HCT116 (cell line): Measurements from ENCODE around the gene KRT77.

Experiments
- EZH2 ChIP-seq: fragments of 200-600 bp; sonication (generic); IDR thresholded peaks from 2 replicates; pipeline ENCODE4 v1.6.1; 2017; ENCODE audit warnings: antibody characterized with exemption, mixed run types
- POLR2A ChIP-seq: IDR thresholded peaks from 2 replicates; pipeline ENCODE4 v1.7.0; 2011; ENCODE audit warnings: borderline replicate concordance; ENCODE audit not compliant: insufficient read depth, insufficient read length; ENCODE audit errors: extremely low read depth
- POLR2AphosphoS5 ChIP-seq: IDR thresholded peaks from 2 replicates; pipeline ENCODE4 v1.6.1; 2011; ENCODE audit warnings: mild to moderate bottlenecking, low read depth, low read length, moderate library complexity
- ZNF274 ChIP-seq: fragments of 200-500 bp; sonication (Bioruptor generic); IDR thresholded peaks from 2 replicates; pipeline ENCODE4 v1.6.1; 2014; ENCODE audit warnings: mild to moderate bottlenecking, low read depth, low read length, inconsistent platforms

DNA sequence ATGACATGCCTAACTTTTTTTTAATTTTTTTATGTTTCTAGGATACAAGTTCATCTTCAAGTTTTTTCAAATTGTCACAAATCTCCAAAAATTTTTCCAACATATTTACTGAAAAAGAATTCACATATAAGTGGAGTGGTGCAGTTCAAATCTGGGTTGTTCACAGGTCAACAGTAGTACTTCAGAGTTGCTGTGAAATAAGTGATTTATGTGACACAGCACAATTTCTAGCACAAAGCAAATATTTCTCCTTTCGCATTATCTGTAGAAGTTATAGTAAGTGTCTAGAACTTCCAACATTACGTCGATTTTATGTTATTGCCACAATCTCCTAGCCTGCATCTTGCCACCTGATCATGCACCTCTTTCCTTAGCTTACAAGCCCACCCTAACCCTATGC lies 41.7 kb downstream of the KRT77 start:
- TF ChIP-seq POLR2AphosphoS5 (no peak), EZH2 (no peak), ZNF274 (no peak), POLR2A (no peak)
